Stomach (tissue), 4 donors: ENCODE measurements around the gene BAIAP3.

Source experiments
- EP300 ChIP-seq: sonication (generic); formaldehyde crosslinking; IDR thresholded peaks from one replicate; pipeline ENCODE4 v1.6.1; 2017; ENCODE audit warnings: antibody characterized with exemption
- POLR2AphosphoS5 ChIP-seq, 3 donors: sonication (generic); formaldehyde crosslinking; IDR thresholded peaks; one replicate each; pipeline ENCODE4 v1.6.1; 2016; ENCODE audit warnings: antibody characterized with exemption in 3 of 3
- TF ChIP-seq, protein P1 (sequence below), 7 experiments: fragments of 450-650 bp in 4 of 7; fragments of 200-600 bp in 3 of 7; sonication (generic) in 3 of 7; IDR thresholded peaks; one replicate each; pipeline ENCODE4 v1.5.1; 2016 to 2019; ENCODE audit warnings: antibody characterized with exemption in 7 of 7, control low read depth in 2 of 7, mild to moderate bottlenecking in 1 of 7

DNA sequence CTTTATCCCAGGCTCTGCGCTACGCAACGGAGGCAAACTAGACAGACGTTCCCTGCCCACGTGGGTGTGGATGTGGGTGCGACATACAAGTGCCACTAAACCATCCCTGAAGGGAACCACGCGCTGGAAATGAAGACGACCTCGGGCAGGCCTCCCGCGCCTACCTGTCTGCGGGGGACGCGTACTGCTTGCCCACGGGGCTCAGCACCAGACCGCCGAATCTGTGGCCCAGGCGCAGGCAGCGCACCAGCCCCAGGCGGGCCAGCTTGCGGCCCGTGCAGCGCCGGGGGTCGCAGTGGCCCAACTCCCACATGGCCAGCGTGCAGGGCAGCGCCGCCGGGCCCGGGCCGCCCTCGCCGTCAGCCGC, 17.8 kb downstream of the BAIAP3 start:
- TF ChIP-seq, protein P1, sequence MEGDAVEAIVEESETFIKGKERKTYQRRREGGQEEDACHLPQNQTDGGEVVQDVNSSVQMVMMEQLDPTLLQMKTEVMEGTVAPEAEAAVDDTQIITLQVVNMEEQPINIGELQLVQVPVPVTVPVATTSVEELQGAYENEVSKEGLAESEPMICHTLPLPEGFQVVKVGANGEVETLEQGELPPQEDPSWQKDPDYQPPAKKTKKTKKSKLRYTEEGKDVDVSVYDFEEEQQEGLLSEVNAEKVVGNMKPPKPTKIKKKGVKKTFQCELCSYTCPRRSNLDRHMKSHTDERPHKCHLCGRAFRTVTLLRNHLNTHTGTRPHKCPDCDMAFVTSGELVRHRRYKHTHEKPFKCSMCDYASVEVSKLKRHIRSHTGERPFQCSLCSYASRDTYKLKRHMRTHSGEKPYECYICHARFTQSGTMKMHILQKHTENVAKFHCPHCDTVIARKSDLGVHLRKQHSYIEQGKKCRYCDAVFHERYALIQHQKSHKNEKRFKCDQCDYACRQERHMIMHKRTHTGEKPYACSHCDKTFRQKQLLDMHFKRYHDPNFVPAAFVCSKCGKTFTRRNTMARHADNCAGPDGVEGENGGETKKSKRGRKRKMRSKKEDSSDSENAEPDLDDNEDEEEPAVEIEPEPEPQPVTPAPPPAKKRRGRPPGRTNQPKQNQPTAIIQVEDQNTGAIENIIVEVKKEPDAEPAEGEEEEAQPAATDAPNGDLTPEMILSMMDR (IDR thresholded peaks at IDR 0.05): no peak
- TF ChIP-seq EP300 (no peak), POLR2AphosphoS5 (IDR thresholded peaks at IDR 0.05) (no peak)
